ENCODE results near the gene ZNF425.
A peak's percentile ranks its signal among the peaks of the same experiment; 100 is the strongest.
"Not testable (repeated sequence)": the region's sequence is repeated elsewhere in the genome, so short reads cannot be mapped to it uniquely, and the experiment has no call there.

ZNF425 gene

GRCh38 chr7:149074116-149074885, 51.8 kb downstream of the ZNF425 start:
- no peak for DNase-seq (ENCODE audit: low spot score)

GRCh38 chr7:149072438-149072775, 53.7 kb downstream of the ZNF425 start:
- DNase-seq (ENCODE audit: low spot score), result no peak

- peak; percentile 26 for DNase-seq (ENCODE audit: low spot score)
These were observed 54.3 kb downstream of the ZNF425 start for GRCh38 chr7:149071641-149072437.

- DNase-seq (ENCODE audit: low spot score), result no peak
These were observed 54.9 kb downstream of the ZNF425 start for GRCh38 chr7:149071182-149071635.

GRCh38 chr7:149070372-149071125, 55.6 kb downstream of the ZNF425 start:
- no peak for DNase-seq (ENCODE audit: low spot score)

- no peak for DNase-seq (ENCODE audit: low spot score)
These were observed 58.3 kb downstream of the ZNF425 start for GRCh38 chr7:149067869-149068268.

GRCh38 chr7:149063476-149063875, 62.6 kb downstream of the ZNF425 start:
- no peak for DNase-seq (ENCODE audit: low spot score)

GRCh38 chr7:149062217-149062899, 63.8 kb downstream of the ZNF425 start:
- DNase-seq (ENCODE audit: low spot score), result not testable (repeated sequence)

- no peak for DNase-seq (ENCODE audit: low spot score)
These were observed 66.0 kb downstream of the ZNF425 start for GRCh38 chr7:149060156-149060555.

- DNase-seq (ENCODE audit: low spot score), result no peak
These were observed 72.2 kb downstream of the ZNF425 start for GRCh38 chr7:149053885-149054284.

GRCh38 chr7:149053384-149053783, 72.7 kb downstream of the ZNF425 start:
- no peak for DNase-seq (ENCODE audit: low spot score)

Small RNA genes lying within 50 kb of the gene (small RNA-seq; reads per million reads assigned to genes)
- gene COX6B1P1, result 0 reads per million in 2 experiments
- gene RN7SL521P, result 0.10 to 22.4 reads per million in 2 experiments

Measured in SK-N-DZ (cell line).